SK-N-SH treated with all-trans-retinoic acid at 6 μM for 48 hours (cell line): ENCODE results near the gene IQGAP3.

Experiments used
- ATAC-seq: fragments of 200-7000 bp; cut with Tn5 transposase; 3 replicates; pipeline ENCODE4 v1.9.1; 2020; ENCODE audit warnings: mild to moderate bottlenecking, moderate library complexity
- ARNTL ChIP-seq: fragments of 450-650 bp; formaldehyde crosslinking; IDR thresholded peaks from 2 replicates; pipeline ENCODE4 v1.5.0; 2020; ENCODE audit warnings: low read depth, mild to moderate bottlenecking, moderate library complexity, borderline replicate concordance
- CREB5 ChIP-seq: fragments of 250-450 bp; sonication (Bioruptor Pico); IDR thresholded peaks from 2 replicates; pipeline ENCODE4 v1.5.1; 2020; ENCODE audit warnings: low read depth, mild to moderate bottlenecking, moderate library complexity
- CSDC2 ChIP-seq: fragments of 250-450 bp; sonication (Bioruptor Pico); IDR thresholded peaks from 2 replicates; pipeline ENCODE4 v1.5.0; 2020; ENCODE audit warnings: mild to moderate bottlenecking, moderate library complexity
- ESRRG ChIP-seq: fragments of 250-450 bp; sonication (Bioruptor Pico); IDR thresholded peaks from 2 replicates; pipeline ENCODE4 v1.6.1; 2021; ENCODE audit warnings: mild to moderate bottlenecking
- OSR1 ChIP-seq: fragments of 250-450 bp; sonication (Bioruptor Pico); IDR thresholded peaks from 2 replicates; pipeline ENCODE4 v1.8.0; 2022; ENCODE audit warnings: moderate library complexity, mild to moderate bottlenecking, inconsistent platforms
- SNAI2 ChIP-seq: fragments of 250-450 bp; sonication (Bioruptor Pico); IDR thresholded peaks from 2 replicates; pipeline ENCODE4 v1.5.0; 2020; ENCODE audit warnings: mild to moderate bottlenecking, moderate library complexity
- TOX ChIP-seq: fragments of 250-450 bp; sonication (Bioruptor Pico); IDR thresholded peaks from 2 replicates; pipeline ENCODE4 v1.8.0; 2021; ENCODE audit warnings: mild to moderate bottlenecking, moderate library complexity, borderline replicate concordance
- TSHZ2 ChIP-seq: fragments of 250-450 bp; sonication (Bioruptor Pico); IDR thresholded peaks from 2 replicates; pipeline ENCODE4 v1.5.0; 2020; ENCODE audit warnings: mild to moderate bottlenecking, moderate library complexity
- ZC3H10 ChIP-seq: fragments of 250-450 bp; sonication (Bioruptor Pico); IDR thresholded peaks from 2 replicates; pipeline ENCODE4 v1.5.1; 2021; ENCODE audit warnings: mild to moderate bottlenecking, moderate library complexity
- ZFP30 ChIP-seq: fragments of 450-650 bp; formaldehyde crosslinking; IDR thresholded peaks from 2 replicates; pipeline ENCODE4 v1.5.0; 2022; ENCODE audit warnings: mild to moderate bottlenecking, moderate library complexity
- ZNF565 ChIP-seq: fragments of 450-650 bp; formaldehyde crosslinking; conservative IDR thresholded peaks from 2 replicates; pipeline ENCODE4 v1.5.0; 2020; ENCODE audit warnings: low read depth, mild to moderate bottlenecking, moderate library complexity
- ZNF70 ChIP-seq: fragments of 450-650 bp; formaldehyde crosslinking; IDR thresholded peaks from 2 replicates; pipeline ENCODE4 v1.5.0; 2020; ENCODE audit warnings: mild to moderate bottlenecking, moderate library complexity
- ZNF8 ChIP-seq: fragments of 450-650 bp; formaldehyde crosslinking; IDR thresholded peaks from 2 replicates; pipeline ENCODE4 v1.5.0; 2020; ENCODE audit warnings: mild to moderate bottlenecking, moderate library complexity
- TF ChIP-seq, protein P1 (sequence below): fragments of 250-450 bp; sonication (Bioruptor Pico); IDR thresholded peaks from 2 replicates; pipeline ENCODE4 v1.8.0; 2020; ENCODE audit warnings: mild to moderate bottlenecking, moderate library complexity, borderline replicate concordance

Gene IQGAP3

DNA sequence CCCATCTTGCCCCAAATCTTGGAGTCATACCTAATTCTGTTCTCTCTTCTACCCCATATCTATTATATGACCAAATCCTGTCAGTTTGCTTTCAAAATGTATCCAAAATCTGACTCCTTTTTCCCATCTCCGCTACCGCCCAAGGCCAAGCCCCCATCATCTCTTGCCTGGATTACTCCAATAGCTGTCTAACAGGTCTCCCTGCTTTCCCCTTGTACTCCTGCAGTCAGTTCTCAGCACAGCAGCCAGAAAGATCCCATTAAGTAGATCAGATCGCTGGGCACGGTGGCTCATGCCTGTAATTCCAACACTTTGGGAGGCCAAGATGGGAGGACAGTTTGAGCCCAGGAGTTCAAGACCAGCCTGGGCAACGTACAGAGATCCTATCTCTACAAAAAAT lies 19.8 kb downstream of the IQGAP3 start (continued):
- TF ChIP-seq ZC3H10 (CRISPR knock-in tag), result no peak

- TF ChIP-seq ARNTL (CRISPR knock-in tag), result no peak
- no peak; the same call in 2 of the 3 replicates for ATAC-seq
Measured at GRCh38 chr1:156551869-156552268, 20.5 kb downstream of the IQGAP3 start.

- ATAC-seq, result no peak
- TF ChIP-seq ZNF8 (CRISPR knock-in tag) (no peak), CREB5 (CRISPR knock-in tag) (no peak), CSDC2 (CRISPR knock-in tag) (no peak), TOX (CRISPR knock-in tag) (no peak), ZC3H10 (CRISPR knock-in tag) (no peak), TSHZ2 (CRISPR knock-in tag) (no peak), ESRRG (no peak), ZNF70 (CRISPR knock-in tag) (no peak)
- TF ChIP-seq, protein P1, sequence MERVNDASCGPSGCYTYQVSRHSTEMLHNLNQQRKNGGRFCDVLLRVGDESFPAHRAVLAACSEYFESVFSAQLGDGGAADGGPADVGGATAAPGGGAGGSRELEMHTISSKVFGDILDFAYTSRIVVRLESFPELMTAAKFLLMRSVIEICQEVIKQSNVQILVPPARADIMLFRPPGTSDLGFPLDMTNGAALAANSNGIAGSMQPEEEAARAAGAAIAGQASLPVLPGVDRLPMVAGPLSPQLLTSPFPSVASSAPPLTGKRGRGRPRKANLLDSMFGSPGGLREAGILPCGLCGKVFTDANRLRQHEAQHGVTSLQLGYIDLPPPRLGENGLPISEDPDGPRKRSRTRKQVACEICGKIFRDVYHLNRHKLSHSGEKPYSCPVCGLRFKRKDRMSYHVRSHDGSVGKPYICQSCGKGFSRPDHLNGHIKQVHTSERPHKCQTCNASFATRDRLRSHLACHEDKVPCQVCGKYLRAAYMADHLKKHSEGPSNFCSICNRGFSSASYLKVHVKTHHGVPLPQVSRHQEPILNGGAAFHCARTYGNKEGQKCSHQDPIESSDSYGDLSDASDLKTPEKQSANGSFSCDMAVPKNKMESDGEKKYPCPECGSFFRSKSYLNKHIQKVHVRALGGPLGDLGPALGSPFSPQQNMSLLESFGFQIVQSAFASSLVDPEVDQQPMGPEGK (CRISPR knock-in tag), result no peak
Measured at GRCh38 chr1:156551066-156551643, 21.2 kb downstream of the IQGAP3 start.

DNA sequence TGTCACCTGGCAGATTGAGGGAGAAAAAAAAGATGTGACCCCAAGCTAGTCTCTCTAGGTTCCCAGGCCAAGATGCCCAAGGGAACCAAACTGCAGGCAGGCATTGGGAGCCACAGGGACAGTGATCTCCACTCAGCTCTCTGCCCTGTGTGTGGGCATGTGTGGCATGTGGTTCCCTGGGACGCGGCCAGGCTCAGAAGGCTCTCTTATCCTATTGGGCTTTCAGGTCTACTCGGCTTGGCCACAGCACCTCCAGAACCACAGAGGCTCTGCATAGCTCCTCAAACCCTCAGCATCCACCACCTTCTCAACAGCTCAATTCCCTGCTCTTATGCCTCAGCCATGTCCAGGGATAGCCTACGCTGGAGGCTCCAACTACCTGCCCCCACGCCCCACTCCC lies 22.0 kb downstream of the IQGAP3 start:
- TF ChIP-seq TSHZ2 (CRISPR knock-in tag) (no peak), OSR1 (CRISPR knock-in tag) (no peak), ZNF565 (CRISPR knock-in tag) (no peak)
- TF ChIP-seq, protein P1 (CRISPR knock-in tag), result no peak
- TF ChIP-seq, all 23 proteins: peak for 0
- no peak for ATAC-seq

GRCh38 chr1:156549831-156550230 lies 22.5 kb downstream of the IQGAP3 start:
- TF ChIP-seq TOX (CRISPR knock-in tag) (no peak), ZFP30 (no peak), SNAI2 (CRISPR knock-in tag) (no peak), ESRRG (no peak)

More at GRCh38 chr1:156549831-156550230, 22.5 kb downstream of the IQGAP3 start:
- ATAC-seq, result no peak
